ENCODE results near the gene NME3.

GRCh38 chr16:1734816-1735215 is 36.5 kb downstream of the NME3 start:
- TF ChIP-seq CTCF (conservative IDR thresholded peaks at IDR 0.05) (no peak), ZFX (IDR thresholded peaks at IDR 0.05) (no peak)
